ENCODE measurements around the gene SRPK1. TPM values are rescaled to one million over a fixed set of nuclear protein-coding genes. Genes with fewer than 3 reads are reported as not detected.
"Not testable (repeated sequence)": the region's sequence is repeated elsewhere in the genome, so short reads cannot be mapped to it uniquely, and the experiment has no call there.

SRPK1 gene
- total and polyA plus RNA-seq, 2 of the 8 experiments (the other 6 are each of a cell fraction or from before 2014, with no cell fraction given): 25.7 to 116 TPM

DNA sequence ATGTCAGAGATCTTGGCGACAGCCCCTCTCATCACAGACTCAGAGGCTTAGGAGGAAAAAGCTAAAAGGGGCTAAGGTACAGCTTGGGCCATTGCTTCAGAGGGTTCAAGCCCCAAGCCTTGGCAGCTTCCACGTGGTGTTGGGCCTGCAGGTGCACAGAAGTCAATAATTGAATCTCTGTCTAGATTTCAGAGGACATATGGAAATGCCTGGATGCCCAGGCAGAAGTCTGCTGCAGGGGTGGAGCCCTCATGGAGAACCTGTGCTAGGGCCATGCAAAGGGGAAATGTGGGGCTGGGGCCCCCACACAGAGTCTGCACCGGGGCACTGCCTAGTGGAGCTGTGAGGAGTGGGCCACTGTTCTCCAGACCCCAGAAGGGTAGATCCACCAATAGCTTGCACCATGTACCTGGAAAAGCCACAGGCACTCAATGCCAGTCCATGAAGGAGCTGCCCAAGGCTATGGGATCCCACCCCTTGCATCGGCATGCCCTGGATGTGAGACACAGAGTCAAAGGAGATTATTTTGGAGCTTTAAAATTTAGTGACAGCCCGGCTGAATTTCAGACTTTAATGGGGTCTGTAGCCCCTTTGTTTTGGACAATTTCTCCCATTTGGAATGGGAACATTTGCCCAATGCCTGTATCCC is 12.0 kb downstream of the SRPK1 start:
- H4K5ac ChIP-seq (ENCODE audit: insufficient read length, low read depth, low read length); H2BK20ac ChIP-seq (ENCODE audit: low read length); H3K56ac ChIP-seq (replicated peaks; ENCODE audit: insufficient read length, low read depth, low read length); H3K4me3 ChIP-seq (ENCODE audit: extremely low read depth in 1 of 4, insufficient read depth in 2 of 4, low read depth in 3 of 4, low read length in 4 of 4); H3K27me3 ChIP-seq (replicated peaks in 1 of 4; ENCODE audit: control insufficient read depth in 3 of 4, extremely low read depth in 1 of 4, insufficient read depth in 3 of 4, low read length in 3 of 4); CTCF ChIA-PET (ENCODE audit: partially characterized antibody); H2BK120ac ChIP-seq (replicated peaks; ENCODE audit: low read depth, low read length); H4K8ac ChIP-seq (ENCODE audit: extremely low read depth, insufficient read depth, low read length); H4K91ac ChIP-seq (replicated peaks; ENCODE audit: insufficient read length, low read length); H2BK5ac ChIP-seq (ENCODE audit: low read depth, low read length); H3K9ac ChIP-seq (replicated peaks in 1 of 4; ENCODE audit: extremely low read depth in 1 of 4, low read depth in 3 of 4, low read length in 3 of 4); H2AFZ ChIP-seq (ENCODE audit: low read length); H3K23me2 ChIP-seq (ENCODE audit: low read depth, low read length); DNase-seq (ENCODE audit: low read depth in 1 of 2, low spot score in 2 of 2); FAIRE-seq; H2AK5ac ChIP-seq (ENCODE audit: low read depth, low read length); H2BK15ac ChIP-seq (ENCODE audit: low read length); H2BK12ac ChIP-seq (ENCODE audit: low read depth, low read length); H3K27ac ChIP-seq (ENCODE audit: low read depth, low read length); H3K4me1 ChIP-seq (replicated peaks in 1 of 4; ENCODE audit: control insufficient read depth in 3 of 4, insufficient read depth in 4 of 4, low read length in 3 of 4); H3K4me2 ChIP-seq (ENCODE audit: insufficient read depth in 1 of 2, low read depth in 2 of 2, low read length in 2 of 2); H3K18ac ChIP-seq (ENCODE audit: extremely low read depth, low read length); H3K4ac ChIP-seq (replicated peaks; ENCODE audit: insufficient read length, low read depth, low read length); H3K79me1 ChIP-seq (ENCODE audit: low read depth, low read length); H3K14ac ChIP-seq (ENCODE audit: insufficient read length); H3K23ac ChIP-seq (ENCODE audit: insufficient read length); H4K20me1 ChIP-seq (replicated peaks in 1 of 2; ENCODE audit: control insufficient read depth in 1 of 2, insufficient read depth in 2 of 2, low read length in 2 of 2): not testable (repeated sequence)
- Histone ChIP-seq H3K36me3 (ENCODE audit: control insufficient read depth in 2 of 4, insufficient read depth in 4 of 4, low read length in 3 of 4) (peaks cover 3 to 56% (median 26%) of the 10 kb centered on the region in 4 experiments; a peak in 7 of 8 replicates), H3K9me3 (ENCODE audit: insufficient read depth in 2 of 2, low read depth in 1 of 2, low read length in 1 of 2) (peaks cover 26% of the 10 kb centered on the region in 2 experiments), H3K79me2 (ENCODE audit: control insufficient read depth in 1 of 2, insufficient read depth in 2 of 2, low read length in 2 of 2) (peaks cover 4 to 90% of the 10 kb centered on the region in 2 experiments)
- WGBS, 2 experiments (ENCODE audit: extremely low coverage in 1 of 2, insufficient coverage in 1 of 2, insufficient read length in 1 of 2, insufficient replicate concordance in 2 of 2, low coverage in 1 of 2, low lambda C conversion rate in 2 of 2, missing lambda C conversion rate in 1 of 2): 95% methylated on average over 5 of the region's 5 CpGs; no CpG with 5 or more reads in 1 of the 2 experiments
- POLR2A ChIA-PET (ENCODE audit: partially characterized antibody): interaction anchor here (0.9 to 2.2 kb wide), 4 partner anchors 9 to 57 kb away, joined by 3 to 7 read pairs (median 6); partner anchors contain the start of gene SRPK1
